IMR-90 (cell line): ENCODE data around the gene ZNF407. TPM values are rescaled to one million over a fixed set of nuclear protein-coding genes. Genes with fewer than 3 reads are reported as not detected.
A peak's percentile ranks its signal among the peaks of the same experiment; 100 is the strongest.

Source experiments
- ATAC-seq: fragments of 200-7000 bp; cut with Tn5 transposase; 2 replicates; pipeline ENCODE4 v1.9.1; 2020; ENCODE audit warnings: low read depth, mild to moderate bottlenecking, moderate library complexity
- BruUV-seq: library from RNA; stranded (reverse); fragments of 400-500 nt; replicated peaks from 2 replicates; lab custom pipeline; 2021; lab: Mats Ljungman, UMichigan
- CTCF ChIA-PET: fragments of 300-600 bp; formaldehyde crosslinking; extraction: SDS; loops from one replicate; lab custom pipeline; 2021; ENCODE audit warnings: antibody characterized with exemption; lab: Yijun Ruan, JAX
- POLR2A ChIA-PET: fragments of 300-600 bp; sonication (Branson Sonifier 250); formaldehyde crosslinking; loops from one replicate; lab custom pipeline; 2022; ENCODE audit warnings: antibody characterized with exemption; ENCODE audit not compliant: unreplicated experiment; lab: Charles Lee
- DNase-seq: peaks from one replicate; pipeline ENCODE4 v3.0.0; 2013
- H2AFZ ChIP-seq: replicated peaks from 2 replicates; pipeline ENCODE3; 2013; ENCODE audit warnings: low read length, mild to moderate bottlenecking; ENCODE audit not compliant: poor library complexity
- H2AK5ac ChIP-seq: 2 replicates; pipeline ENCODE4 v1.6.1; 2013; ENCODE audit warnings: low read depth, low read length, inconsistent platforms
- H2AK9ac ChIP-seq: replicated peaks from 2 replicates; pipeline ENCODE3; 2013; ENCODE audit warnings: mild to moderate bottlenecking, low read depth, low read length, moderate library complexity; ENCODE audit not compliant: poor library complexity
- H2BK120ac ChIP-seq: 2 replicates; pipeline ENCODE4 v1.6.1; 2013; ENCODE audit warnings: low read depth, low read length, inconsistent platforms
- H2BK15ac ChIP-seq: 3 replicates; pipeline ENCODE4 v1.6.1; 2013; ENCODE audit warnings: low read depth, low read length, inconsistent platforms
- H2BK20ac ChIP-seq: 2 replicates; pipeline ENCODE4 v1.6.1; 2013; ENCODE audit warnings: low read depth, mild to moderate bottlenecking, inconsistent platforms, low read length, moderate library complexity
- H2BK5ac ChIP-seq: 2 replicates; pipeline ENCODE4 v1.6.1; 2013; ENCODE audit warnings: mild to moderate bottlenecking, low read depth, low read length, inconsistent platforms; ENCODE audit not compliant: poor library complexity, severe bottlenecking
- H3K14ac ChIP-seq: replicated peaks from 2 replicates; pipeline ENCODE4 v1.6.1; 2013; ENCODE audit warnings: low read depth, low read length, inconsistent platforms
- H3K18ac ChIP-seq: 2 replicates; pipeline ENCODE4 v1.6.1; 2013; ENCODE audit warnings: low read depth, low read length, control low read depth
- H3K23ac ChIP-seq: 2 replicates; pipeline ENCODE4 v1.6.1; 2013; ENCODE audit warnings: low read depth, low read length, inconsistent platforms
- H3K27ac ChIP-seq: 2 replicates; pipeline ENCODE4 v1.5.1; 2013; ENCODE audit warnings: mild to moderate bottlenecking, control low read depth, low read length; ENCODE audit not compliant: insufficient read depth
- H3K27me3 ChIP-seq: 2 replicates; pipeline ENCODE4 v1.6.1; 2013; ENCODE audit warnings: low read length; ENCODE audit not compliant: control insufficient read depth, insufficient read depth
- H3K36me3 ChIP-seq: 2 replicates; pipeline ENCODE4 v1.6.1; 2013; ENCODE audit warnings: low read length, mixed read lengths; ENCODE audit not compliant: control insufficient read depth, insufficient read depth
- H3K4ac ChIP-seq: 2 replicates; pipeline ENCODE4 v1.6.1; 2013; ENCODE audit warnings: low read depth, low read length, inconsistent platforms
- H3K4me1 ChIP-seq: 2 replicates; pipeline ENCODE4 v1.6.1; 2013; ENCODE audit warnings: low read length, mixed read lengths; ENCODE audit not compliant: control insufficient read depth, insufficient read depth
- H3K4me2 ChIP-seq: 2 replicates; pipeline ENCODE4 v1.6.1; 2013; ENCODE audit warnings: low read depth, mild to moderate bottlenecking, control low read depth, low read length, moderate library complexity
- H3K4me3 ChIP-seq: 2 replicates; pipeline ENCODE4 v1.5.1; 2013; ENCODE audit warnings: low read depth, mild to moderate bottlenecking, control low read depth, low read length, moderate library complexity; ENCODE audit not compliant: insufficient read depth
- H3K56ac ChIP-seq: 2 replicates; pipeline ENCODE4 v1.6.1; 2013; ENCODE audit warnings: low read length, inconsistent platforms; ENCODE audit not compliant: insufficient read depth; ENCODE audit errors: extremely low read depth
- H3K79me1 ChIP-seq, 2 experiments: 2 replicates each; pipeline ENCODE4 v1.6.1; 2013; ENCODE audit warnings: low read length in 2 of 2, inconsistent platforms in 1 of 2, low read depth in 1 of 2
- H3K9ac ChIP-seq: 2 replicates; pipeline ENCODE4 v1.6.1; 2013; ENCODE audit warnings: low read depth, low read length, control low read depth
- H3K9me1 ChIP-seq: 2 replicates; pipeline ENCODE4 v1.6.1; 2013; ENCODE audit warnings: low read length, inconsistent platforms; ENCODE audit not compliant: insufficient read depth
- H3K9me3 ChIP-seq: 2 replicates; pipeline ENCODE4 v1.6.1; 2013; ENCODE audit warnings: low read length; ENCODE audit not compliant: control insufficient read depth, insufficient read depth
- H4K20me1 ChIP-seq: 2 replicates; pipeline ENCODE4 v1.6.1; 2013; ENCODE audit warnings: low read length, inconsistent platforms; ENCODE audit not compliant: insufficient read depth
- H4K5ac ChIP-seq: 2 replicates; pipeline ENCODE4 v1.6.1; 2013; ENCODE audit warnings: mild to moderate bottlenecking, low read depth, low read length, control low read depth
- H4K8ac ChIP-seq, 2 experiments: 2 replicates each; pipeline ENCODE4 v1.6.1; 2013; ENCODE audit warnings: low read depth in 2 of 2, low read length in 2 of 2, control low read depth in 1 of 2, inconsistent platforms in 1 of 2
- H4K91ac ChIP-seq: 2 replicates; pipeline ENCODE4 v1.6.1; 2013; ENCODE audit warnings: low read depth, low read length, inconsistent platforms; ENCODE audit not compliant: insufficient read depth
- BHLHE40 ChIP-seq: fragments of 150-350 bp; IDR thresholded peaks from 2 replicates; pipeline ENCODE4 v1.6.1; 2016; ENCODE audit warnings: mild to moderate bottlenecking, low read depth, low read length
- CEBPB ChIP-seq: IDR thresholded peaks from 2 replicates; pipeline ENCODE4 v1.6.1; 2012; ENCODE audit warnings: low read depth, low read length, improper control_type of control experiment
- CHD1 ChIP-seq: IDR thresholded peaks from 2 replicates; pipeline ENCODE4 v1.6.1; 2012; ENCODE audit warnings: low read depth, low read length, improper control_type of control experiment
- FOS ChIP-seq: fragments of 150-350 bp; IDR thresholded peaks from 2 replicates; pipeline ENCODE4 v1.6.1; 2016; ENCODE audit warnings: low read depth, low read length
- MAFK ChIP-seq: IDR thresholded peaks from 2 replicates; pipeline ENCODE4 v1.6.1; 2012; ENCODE audit warnings: low read depth, low read length, improper control_type of control experiment
- NFE2L2 ChIP-seq: fragments of 150-350 bp; IDR thresholded peaks from 2 replicates; pipeline ENCODE4 v1.6.1; 2016; ENCODE audit warnings: low read depth, mild to moderate bottlenecking, low read length
- RCOR1 ChIP-seq: IDR thresholded peaks from 2 replicates; pipeline ENCODE4 v1.6.1; 2012; ENCODE audit warnings: mild to moderate bottlenecking, low read length, improper control_type of control experiment; ENCODE audit not compliant: insufficient replicate concordance
- WGBS, 2 experiments: methylation state at CpG; one replicate each; pipeline versions ENCODE4 v1.1.5 to v1.1.7; 2013; ENCODE audit warnings: missing lambda C conversion rate in 2 of 2; ENCODE audit not compliant: insufficient read length in 1 of 2; ENCODE audit errors: extremely low coverage in 2 of 2; 5-methylcytosine and 5-hydroxymethylcytosine counted together
- dilution Hi-C: fragments of 300-500 bp; cut with HindIII; formaldehyde crosslinking; loops from one replicate; pipeline ENCODE4 v1.14.3; 2018; ENCODE audit warnings: low sequenced_read_pairs; ENCODE audit not compliant: unreplicated experiment
- in situ Hi-C: fragments of 300-500 bp; cut with MboI; formaldehyde crosslinking; loops from 3 replicates; pipeline ENCODE4 v1.14.3; 2019; ENCODE audit warnings: low sequenced_read_pairs, inconsistent platforms, mixed read lengths
- intact Hi-C: fragments of 100-400 bp; cut with micrococcal nuclease; formaldehyde crosslinking; loops from 2 replicates; pipeline ENCODE4 v1.10.0; 2022
- polyA plus RNA-seq, 3 experiments: library from polyadenylated mRNA; depleted of rRNA; stranded (reverse); fragments of >200 nt; gene quantifications; 2 replicates each; pipeline ENCODE4 v1.2.3, GENCODE V29; 2012; ENCODE audit warnings: low replicate concordance in 1 of 3
- total RNA-seq: library from RNA; depleted of rRNA; stranded (reverse); fragments of >200 nt; gene quantifications from 2 replicates; pipeline ENCODE4 v1.2.3, GENCODE V29; 2012

The ZNF407 gene
- total and polyA plus RNA-seq, 2 of the 4 experiments (the other 2 are of a cell fraction): 3.1 to 20.1 TPM

DNA sequence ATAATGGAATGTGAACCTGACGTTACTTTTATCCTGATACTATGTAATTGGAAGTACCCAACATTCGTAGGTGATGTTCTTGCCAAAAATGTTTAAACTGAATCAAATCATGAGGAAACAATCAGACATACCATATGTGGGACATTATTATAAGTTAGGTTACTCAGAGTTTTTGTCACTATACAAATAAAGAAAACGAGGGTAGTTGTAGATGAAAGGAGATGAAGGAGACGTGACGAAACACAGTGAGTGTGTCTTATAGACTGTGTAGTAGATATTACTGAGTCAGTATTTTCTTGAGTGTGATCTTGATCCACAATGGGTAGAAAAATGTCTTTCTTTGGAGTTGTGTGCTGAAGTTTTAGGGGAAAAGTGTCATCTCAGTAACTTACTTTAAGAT is 176.8 kb downstream of the ZNF407 start:
- H4K5ac ChIP-seq: no peak overlapping the region
- ChIA-PET CTCF (no interaction called here), POLR2A (no interaction called here)
- no peak overlapping the region for H3K56ac ChIP-seq
- WGBS, 2 experiments: 72% methylated on average over 2 of the region's 5 CpGs; no CpG with 5 or more reads in 1 of the 2 experiments
- H3K9me1 ChIP-seq: peaks cover 13% of the 10 kb centered on the region
- H3K18ac ChIP-seq: peak overlapping the region; percentile 39; the same call in 1 of the 2 replicates
- H3K9ac ChIP-seq: no peak overlapping the region
- H3K9me3 ChIP-seq: no peaks in the 10 kb centered on the region
- in situ Hi-C loops (no loop called here), dilution Hi-C loops (no loop called here), intact Hi-C loops (no loop called here)
- H2AK5ac ChIP-seq: no peak overlapping the region
- no TSS peak for BruUV-seq
- peak overlapping the region; percentile 44; the same call in 1 of the 2 replicates for H2BK120ac ChIP-seq
- H3K4me3 ChIP-seq: no peak overlapping the region
- DNase-seq: peak; percentile 58
- peak overlapping the region; percentile 54 for H2BK5ac ChIP-seq
- peak; percentile 26; the same call in 1 of the 2 replicates for TF ChIP-seq MAFK
- TF ChIP-seq NFE2L2: no peak
- TF ChIP-seq CHD1: no peak
- TF ChIP-seq RCOR1: no peak
- no peak for TF ChIP-seq CEBPB
- no peak for TF ChIP-seq BHLHE40
- TF ChIP-seq FOS: no peak
- peaks cover 9% of the 10 kb centered on the region for H3K4me1 ChIP-seq
- ATAC-seq: no peak
- H3K27me3 ChIP-seq: no peaks in the 10 kb centered on the region
- H3K4me2 ChIP-seq: no peak overlapping the region
- peak overlapping the region in 1 of 2 experiments; percentile 65; a peak in 2 of 4 replicates for H4K8ac ChIP-seq
- no peak overlapping the region for H3K23ac ChIP-seq
- H3K36me3 ChIP-seq: no peaks in the 10 kb centered on the region
- no peak overlapping the region for H3K4ac ChIP-seq
- H3K14ac ChIP-seq: no peak overlapping the region
- H3K79me1 ChIP-seq: peaks cover 7 to 21% of the 10 kb centered on the region in 2 experiments; a peak in 3 of 4 replicates
- H4K20me1 ChIP-seq: no peaks in the 10 kb centered on the region
- no peak overlapping the region for H2AFZ ChIP-seq
- H4K91ac ChIP-seq: no peak overlapping the region
- H2AK9ac ChIP-seq: no peak overlapping the region
- no peak overlapping the region for H3K27ac ChIP-seq
- peak overlapping the region; percentile 0; the same call in 1 of the 3 replicates for H2BK15ac ChIP-seq
- H2BK20ac ChIP-seq: peak overlapping the region; percentile 1; the same call in 1 of the 2 replicates
